Tibial artery (tissue), 4 donors: ENCODE results near the gene PRKAR1B.
A peak's percentile ranks its signal among the peaks of the same experiment; 100 is the strongest.
"Not testable (repeated sequence)": the region's sequence is repeated elsewhere in the genome, so short reads cannot be mapped to it uniquely, and the experiment has no call there.

Source experiments
- DNase-seq, 2 donors: peaks; one replicate each; pipeline ENCODE4 v3.0.0-alpha.2; 2019
- H3K27ac ChIP-seq, 2 donors: fragments of 200-600 bp; sonication (generic) in 1 of 2; 1 replicate in 1 of 2; 2 replicates in 1 of 2; pipeline ENCODE4 v1.5.1; 2018 to 2019; ENCODE audit warnings: mild to moderate bottlenecking in 1 of 2
- H3K27me3 ChIP-seq, 2 donors: fragments of 200-600 bp; sonication (generic) in 1 of 2; one replicate each; pipeline versions ENCODE4 v1.5.1 to v1.6.0; 2016 to 2019
- H3K36me3 ChIP-seq, 3 donors: fragments of 200-600 bp; sonication (generic) in 2 of 3; one replicate each; pipeline ENCODE4 v1.5.1; 2016 to 2019; ENCODE audit warnings: mild to moderate bottlenecking in 2 of 3
- H3K4me1 ChIP-seq, 4 donors: fragments of 200-600 bp; sonication (generic) in 2 of 4; 1 replicate in 3 of 4; 2 replicates in 1 of 4; pipeline ENCODE4 v1.5.1; 2016 to 2019
- H3K4me3 ChIP-seq, 2 donors: fragments of 200-600 bp; sonication (generic) in 1 of 2; 1 replicate in 1 of 2; 2 replicates in 1 of 2; pipeline ENCODE4 v1.5.1; 2018 to 2019; ENCODE audit warnings: mild to moderate bottlenecking in 2 of 2
- H3K9me3 ChIP-seq, 3 donors: fragments of 200-600 bp; sonication (generic) in 1 of 3; one replicate each; pipeline ENCODE4 v1.5.1; 2016 to 2019
- CTCF ChIP-seq, 2 experiments: fragments of 200-600 bp in 1 of 2; fragments of 450-650 bp in 1 of 2; IDR thresholded peaks; one replicate each; pipeline ENCODE4 v1.5.1; 2017 to 2019; ENCODE audit warnings: antibody characterized with exemption in 2 of 2, mild to moderate bottlenecking in 1 of 2, moderate library complexity in 1 of 2
- intact Hi-C: fragments of 100-400 bp; cut with DNase I; formaldehyde crosslinking; loops from one replicate; pipeline ENCODE4 v1.15.0; 2023; ENCODE audit warnings: low total_unique reads

The PRKAR1B gene

GRCh38 chr7:746155-747061 is 19.3 kb upstream of the PRKAR1B start:
- Histone ChIP-seq H3K4me1 (peaks cover 0 to 14% (median 7%) of the 10 kb centered on the region in 4 donors), H3K36me3 (peaks cover under 1 to 48% (median 30%) of the 10 kb centered on the region in 3 donors), H3K4me3 (no peak overlapping the region), H3K27me3 (no peaks in the 10 kb centered on the region), H3K9me3 (no peaks in the 10 kb centered on the region), H3K27ac (no peak overlapping the region)
- peak in 1 of 2 donors; percentile 55 for DNase-seq
- intact Hi-C loops, result no loop called here
- no peak for TF ChIP-seq CTCF (IDR thresholded peaks at IDR 0.05)

GRCh38 chr7:745431-746154 is 18.5 kb upstream of the PRKAR1B start:
- Histone ChIP-seq H3K9me3 (no peaks in the 10 kb centered on the region), H3K27ac (no peak overlapping the region), H3K36me3 (peaks cover 9 to 50% (median 32%) of the 10 kb centered on the region in 3 donors), H3K4me3 (no peak overlapping the region), H3K4me1 (peaks cover 0 to 14% (median 7%) of the 10 kb centered on the region in 4 donors), H3K27me3 (no peaks in the 10 kb centered on the region)
- intact Hi-C loops, result no loop called here
- TF ChIP-seq CTCF (IDR thresholded peaks at IDR 0.05), result no peak
- DNase-seq, result no peak

GRCh38 chr7:744854-745430 is 17.9 kb upstream of the PRKAR1B start:
- peaks cover 13 to 50% (median 36%) of the 10 kb centered on the region in 3 donors for H3K36me3 ChIP-seq
- peaks cover 0 to 14% (median 7%) of the 10 kb centered on the region in 4 donors for H3K4me1 ChIP-seq
- intact Hi-C loops, result no loop called here
- no peak overlapping the region for H3K27ac ChIP-seq
- H3K4me3 ChIP-seq, result no peak overlapping the region
- no peaks in the 10 kb centered on the region for H3K9me3 ChIP-seq
- peak in 1 of 2 donors; percentile 32 for DNase-seq
- no peak for TF ChIP-seq CTCF (IDR thresholded peaks at IDR 0.05)
- H3K27me3 ChIP-seq, result no peaks in the 10 kb centered on the region

- H3K4me1 ChIP-seq, H3K9me3 ChIP-seq, intact Hi-C loops, DNase-seq, H3K27me3 ChIP-seq, H3K27ac ChIP-seq, H3K4me3 ChIP-seq: not testable (repeated sequence)
- peaks cover 13 to 57% (median 41%) of the 10 kb centered on the region in 3 donors for H3K36me3 ChIP-seq
These were observed 17.0 kb upstream of the PRKAR1B start for GRCh38 chr7:744128-744520.

- not testable (repeated sequence) for H3K27ac ChIP-seq, H3K4me3 ChIP-seq
- peak in 1 of 2 donors; percentile 31 for DNase-seq
These were observed 16.5 kb upstream of the PRKAR1B start for GRCh38 chr7:743341-744127.

GRCh38 chr7:742791-743190 is 15.7 kb upstream of the PRKAR1B start:
- intact Hi-C loops, result no loop called here
- Histone ChIP-seq H3K36me3 (peaks cover 13 to 58% (median 41%) of the 10 kb centered on the region in 3 donors), H3K9me3 (no peaks in the 10 kb centered on the region), H3K27me3 (no peaks in the 10 kb centered on the region), H3K4me1 (no peaks in the 10 kb centered on the region), H3K4me3 (no peak overlapping the region), H3K27ac (no peak overlapping the region)
- TF ChIP-seq CTCF (IDR thresholded peaks at IDR 0.05), result no peak
- DNase-seq, result no peak

More at GRCh38 chr7:743341-744127, 16.5 kb upstream of the PRKAR1B start:
- intact Hi-C loops, H3K9me3 ChIP-seq, H3K4me1 ChIP-seq, H3K27me3 ChIP-seq: not testable (repeated sequence)
- H3K36me3 ChIP-seq, result peaks cover 13 to 58% (median 41%) of the 10 kb centered on the region in 3 donors
